Mammary epithelial cell (primary cell): ENCODE measurements around the gene PPIE.

Source experiments
- CTCF ChIP-seq, 2 donors: IDR thresholded peaks in 1 of 2; conservative IDR thresholded peaks in 1 of 2; 2 replicates each; pipeline ENCODE4 v1.5.1; 2011 to 2012; ENCODE audit warnings: inconsistent platforms in 2 of 2, low read length in 2 of 2, mild to moderate bottlenecking in 2 of 2, control low read depth in 1 of 2, low read depth in 1 of 2; ENCODE audit not compliant: insufficient read depth in 1 of 2; ENCODE audit errors: extremely low read depth in 1 of 2
- EZH2 ChIP-seq: IDR thresholded peaks from 2 replicates; pipeline ENCODE4 v1.6.1; 2012; ENCODE audit warnings: low read length, inconsistent platforms, borderline replicate concordance

DNA sequence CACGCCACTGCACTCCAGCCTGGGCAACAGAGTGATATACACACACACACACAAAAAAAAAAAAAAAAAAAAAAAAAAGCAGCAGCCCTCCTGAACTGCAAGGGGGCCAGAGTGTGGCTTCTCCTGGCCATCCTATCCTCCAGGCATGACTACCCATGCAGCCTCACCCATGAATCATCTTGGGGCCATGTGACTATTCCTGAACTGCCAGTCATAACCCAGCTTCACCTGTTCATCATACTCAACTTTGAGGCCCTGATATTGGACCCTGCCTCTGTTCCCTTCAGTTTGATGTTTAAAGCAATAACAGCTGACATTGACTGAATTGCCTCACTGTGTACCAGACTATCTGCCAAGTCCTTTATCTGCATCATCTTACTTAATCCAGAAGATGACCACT, 44.7 kb upstream of the PPIE start:
- no peak for TF ChIP-seq CTCF (conservative IDR thresholded peaks at IDR 0.05 in 1 of 2, IDR thresholded peaks at IDR 0.05 in 1 of 2; ENCODE audit: extremely low read depth in 1 of 2, insufficient read depth in 1 of 2, low read depth in 1 of 2, low read length in 2 of 2)
- TF ChIP-seq EZH2: no peak
